GM21367 (cell line): ENCODE results near the gene SLC39A5.
"Not testable (repeated sequence)": the region's sequence is repeated elsewhere in the genome, so short reads cannot be mapped to it uniquely, and the experiment has no call there.

Source experiments
- ATAC-seq: cut with Tn5 transposase; IDR thresholded peaks from one replicate; pipeline ENCODE4 v1.9.1; 2021; ENCODE audit not compliant: unreplicated experiment

SLC39A5 gene

GRCh38 chr12:56242986-56243385 lies 13.1 kb downstream of the SLC39A5 start:
- ATAC-seq = no peak

- ATAC-seq = no peak
Observed at GRCh38 chr12:56243731-56244181, 13.9 kb downstream of the SLC39A5 start.

GRCh38 chr12:56244494-56244893 lies 14.6 kb downstream of the SLC39A5 start:
- no peak for ATAC-seq

- no peak for ATAC-seq
Observed at GRCh38 chr12:56247923-56248322, 18.1 kb downstream of the SLC39A5 start.

- no peak for ATAC-seq
Observed at GRCh38 chr12:56248711-56249110, 18.9 kb downstream of the SLC39A5 start.

- ATAC-seq = no peak
Observed at GRCh38 chr12:56252649-56253048, 22.8 kb downstream of the SLC39A5 start.

- ATAC-seq = no peak
Observed at GRCh38 chr12:56253091-56253490, 23.2 kb downstream of the SLC39A5 start.

GRCh38 chr12:56255671-56256070 lies 25.8 kb downstream of the SLC39A5 start:
- no peak for ATAC-seq

- no peak for ATAC-seq
Observed at GRCh38 chr12:56256326-56256960, 26.6 kb downstream of the SLC39A5 start.

GRCh38 chr12:56257071-56257470 lies 27.2 kb downstream of the SLC39A5 start:
- no peak for ATAC-seq

- no peak for ATAC-seq
Observed at GRCh38 chr12:56257491-56258067, 27.7 kb downstream of the SLC39A5 start.

GRCh38 chr12:56258068-56258819 lies 28.4 kb downstream of the SLC39A5 start, which contains the start of gene ANKRD52:
Gene ANKRD52 (minus strand): TSS chr12:56258384. CDS start chr12:56258269, 115 bp downstream.
- ATAC-seq = peak; percentile 81

- ATAC-seq = no peak
Observed at GRCh38 chr12:56258820-56259183, 29.0 kb downstream of the SLC39A5 start.

- ATAC-seq = no peak
Observed at GRCh38 chr12:56260380-56260779, 30.5 kb downstream of the SLC39A5 start.

GRCh38 chr12:56260921-56261320 lies 31.1 kb downstream of the SLC39A5 start:
- no peak for ATAC-seq

GRCh38 chr12:56261503-56262232 lies 31.8 kb downstream of the SLC39A5 start:
- ATAC-seq = no peak

- not testable (repeated sequence) for ATAC-seq
Observed at GRCh38 chr12:56262955-56263354, 33.1 kb downstream of the SLC39A5 start.

GRCh38 chr12:56266068-56266692 lies 36.3 kb downstream of the SLC39A5 start:
- ATAC-seq = not testable (repeated sequence)

GRCh38 chr12:56266693-56267442 lies 37.0 kb downstream of the SLC39A5 start, which contains the start of gene COQ10A:
Gene COQ10A (plus strand): TSS chr12:56266942. CDS start chr12:56267119, 177 bp downstream.
- peak; percentile 82 for ATAC-seq

- no peak for ATAC-seq
Observed at GRCh38 chr12:56267443-56268071, 37.7 kb downstream of the SLC39A5 start.
